ENCODE measurements around the gene RBM25. TPM values are rescaled to one million over a fixed set of nuclear protein-coding genes. Genes with fewer than 3 reads are reported as not detected.
"Not testable (repeated sequence)": the region's sequence is repeated elsewhere in the genome, so short reads cannot be mapped to it uniquely, and the experiment has no call there.

The RBM25 gene
- total RNA-seq, 1 donor from 2014 or later: 70.1 TPM

DNA sequence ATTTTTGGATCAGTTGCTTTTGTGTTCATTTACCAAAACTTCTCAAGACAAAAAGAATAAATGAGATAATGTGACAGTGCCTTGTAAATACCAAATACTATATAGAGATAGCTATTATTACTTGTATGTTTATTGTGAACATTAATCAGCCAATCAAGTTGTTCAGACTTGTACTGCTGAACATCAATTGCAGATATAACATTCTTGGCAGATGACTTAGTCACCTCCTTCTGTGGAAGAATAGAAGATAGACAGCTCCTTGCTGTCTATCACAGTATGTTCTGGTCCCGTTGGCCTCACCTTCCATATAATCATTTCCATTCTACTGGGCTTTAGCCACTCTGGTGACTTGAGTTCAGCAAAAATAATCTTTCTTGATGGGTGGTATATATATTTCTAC lies 108.1 kb downstream of the RBM25 start:
- Histone ChIP-seq H3K4me3 (no peak overlapping the region), H3K27me3 (no peaks in the 10 kb centered on the region), H3K36me3 (peaks cover 91% of the 10 kb centered on the region), H3K9me3 (no peaks in the 10 kb centered on the region), H3K4me1 (no peaks in the 10 kb centered on the region), H3K27ac (no peak overlapping the region)
- TF ChIP-seq, protein P1, sequence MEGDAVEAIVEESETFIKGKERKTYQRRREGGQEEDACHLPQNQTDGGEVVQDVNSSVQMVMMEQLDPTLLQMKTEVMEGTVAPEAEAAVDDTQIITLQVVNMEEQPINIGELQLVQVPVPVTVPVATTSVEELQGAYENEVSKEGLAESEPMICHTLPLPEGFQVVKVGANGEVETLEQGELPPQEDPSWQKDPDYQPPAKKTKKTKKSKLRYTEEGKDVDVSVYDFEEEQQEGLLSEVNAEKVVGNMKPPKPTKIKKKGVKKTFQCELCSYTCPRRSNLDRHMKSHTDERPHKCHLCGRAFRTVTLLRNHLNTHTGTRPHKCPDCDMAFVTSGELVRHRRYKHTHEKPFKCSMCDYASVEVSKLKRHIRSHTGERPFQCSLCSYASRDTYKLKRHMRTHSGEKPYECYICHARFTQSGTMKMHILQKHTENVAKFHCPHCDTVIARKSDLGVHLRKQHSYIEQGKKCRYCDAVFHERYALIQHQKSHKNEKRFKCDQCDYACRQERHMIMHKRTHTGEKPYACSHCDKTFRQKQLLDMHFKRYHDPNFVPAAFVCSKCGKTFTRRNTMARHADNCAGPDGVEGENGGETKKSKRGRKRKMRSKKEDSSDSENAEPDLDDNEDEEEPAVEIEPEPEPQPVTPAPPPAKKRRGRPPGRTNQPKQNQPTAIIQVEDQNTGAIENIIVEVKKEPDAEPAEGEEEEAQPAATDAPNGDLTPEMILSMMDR (IDR thresholded peaks at IDR 0.05): no peak
- ATAC-seq (no peak), DNase-seq (no peak)
- intact Hi-C loops (cut with DNase I): no loop called here

DNA sequence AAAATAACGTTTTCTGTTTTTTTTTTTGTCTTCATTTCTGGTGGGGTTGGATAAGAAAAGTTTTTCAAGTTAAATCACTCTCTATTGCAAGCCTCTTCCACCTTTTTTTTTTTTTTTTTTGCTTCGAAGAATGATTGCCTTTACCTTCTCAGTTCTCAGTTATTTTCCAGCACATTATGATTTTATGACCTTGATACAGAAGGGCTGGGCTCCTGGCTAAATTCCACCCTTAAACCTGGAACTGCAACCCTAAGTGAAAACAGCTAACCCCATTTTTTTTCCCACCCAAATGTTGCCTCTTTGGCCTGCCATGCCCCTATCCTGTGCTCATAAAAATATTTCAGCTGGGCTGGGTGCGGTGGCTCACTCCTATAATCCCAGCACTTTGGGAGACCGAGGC lies 109.4 kb downstream of the RBM25 start:
- DNase-seq (no peak), ATAC-seq (no peak)
- H3K27me3 ChIP-seq: no peaks in the 10 kb centered on the region
- no peak overlapping the region for H3K27ac ChIP-seq
- peaks cover 94% of the 10 kb centered on the region for H3K36me3 ChIP-seq
- H3K4me3 ChIP-seq: no peak overlapping the region
- intact Hi-C loops (cut with DNase I): no loop called here
- TF ChIP-seq, protein P1 (IDR thresholded peaks at IDR 0.05): no peak
- no peaks in the 10 kb centered on the region for H3K9me3 ChIP-seq
- no peaks in the 10 kb centered on the region for H3K4me1 ChIP-seq

DNA sequence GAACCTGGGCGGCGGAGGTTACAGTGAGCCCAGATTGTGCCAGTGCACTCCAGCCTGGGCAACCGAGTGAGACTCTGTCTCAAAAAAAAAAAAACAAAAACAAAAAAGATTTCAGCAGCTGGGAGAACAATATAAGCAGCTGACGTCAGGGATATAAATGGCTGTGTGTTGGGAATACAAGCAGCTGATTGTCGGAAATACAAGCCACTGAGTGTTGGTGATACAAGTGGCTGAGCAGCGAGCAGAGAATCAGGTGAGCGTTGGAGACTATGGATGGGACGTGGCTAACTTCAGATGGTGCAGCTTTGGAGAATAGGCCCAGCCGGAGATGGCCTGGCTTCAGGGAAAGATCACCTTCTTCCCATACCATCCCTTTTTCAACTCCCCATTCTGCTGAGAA lies 109.9 kb downstream of the RBM25 start:
- peaks cover 93% of the 10 kb centered on the region for H3K36me3 ChIP-seq
- intact Hi-C loops (cut with DNase I): no loop called here
- ATAC-seq: no peak

DNA sequence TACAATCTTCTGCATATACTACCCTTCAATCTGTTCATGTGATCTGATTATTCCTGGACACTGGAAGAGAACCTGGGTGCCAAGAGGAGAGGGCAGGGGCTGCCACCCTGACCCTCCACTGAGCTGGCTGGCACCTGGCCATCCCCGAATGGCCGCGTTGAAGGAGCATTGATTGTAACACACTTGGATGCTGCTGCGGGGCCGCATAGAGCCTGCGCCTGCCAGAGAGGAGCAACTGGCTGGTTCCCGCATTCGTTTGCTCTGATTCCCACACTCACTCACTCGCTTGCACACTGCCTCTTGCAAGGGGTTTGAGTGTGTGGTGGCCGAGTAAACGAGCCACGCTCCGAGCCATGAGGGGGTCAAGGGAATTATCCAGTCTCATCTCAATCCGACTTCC lies 110.4 kb downstream of the RBM25 start:
- peaks cover 93% of the 10 kb centered on the region for H3K36me3 ChIP-seq
- no peaks in the 10 kb centered on the region for H3K9me3 ChIP-seq
- H3K27ac ChIP-seq: no peak overlapping the region
- H3K4me1 ChIP-seq: no peaks in the 10 kb centered on the region
- intact Hi-C loops (cut with DNase I): no loop called here
- no peaks in the 10 kb centered on the region for H3K27me3 ChIP-seq
- DNase-seq (no peak), ATAC-seq (no peak)
- TF ChIP-seq, protein P1 (IDR thresholded peaks at IDR 0.05): no peak
- H3K4me3 ChIP-seq: no peak overlapping the region

More for the DNA sequence above, 109.9 kb downstream of the RBM25 start:
- Histone ChIP-seq H3K27ac (no peak overlapping the region), H3K27me3 (no peaks in the 10 kb centered on the region), H3K4me1 (no peaks in the 10 kb centered on the region), H3K4me3 (no peak overlapping the region), H3K9me3 (no peaks in the 10 kb centered on the region)
- TF ChIP-seq, protein P1 (IDR thresholded peaks at IDR 0.05): no peak
- DNase-seq: no peak

DNA sequence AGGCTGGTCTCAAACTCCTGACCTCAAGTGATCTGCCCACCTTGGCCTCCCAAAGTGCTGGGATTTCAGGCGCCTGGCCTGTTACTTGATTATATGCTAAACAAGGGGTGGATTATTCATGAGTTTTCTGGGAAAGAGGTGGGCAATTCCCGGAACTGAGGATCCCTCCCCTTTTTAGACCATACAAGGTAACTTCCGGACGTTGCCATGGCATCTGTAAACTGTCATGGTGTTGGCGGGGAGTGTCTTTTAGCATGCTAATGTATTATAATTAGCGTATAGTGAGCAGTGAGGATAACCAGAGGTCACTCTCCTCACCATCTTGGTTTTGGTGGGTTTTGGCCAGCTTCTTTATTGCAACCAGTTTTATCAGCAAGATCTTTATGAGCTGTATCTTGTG lies 111.5 kb downstream of the RBM25 start:
- peaks cover 93% of the 10 kb centered on the region for H3K36me3 ChIP-seq
- H3K27ac ChIP-seq; ATAC-seq; H3K27me3 ChIP-seq; DNase-seq; H3K4me1 ChIP-seq; intact Hi-C loops (cut with DNase I); H3K4me3 ChIP-seq; H3K9me3 ChIP-seq: not testable (repeated sequence)

DNA sequence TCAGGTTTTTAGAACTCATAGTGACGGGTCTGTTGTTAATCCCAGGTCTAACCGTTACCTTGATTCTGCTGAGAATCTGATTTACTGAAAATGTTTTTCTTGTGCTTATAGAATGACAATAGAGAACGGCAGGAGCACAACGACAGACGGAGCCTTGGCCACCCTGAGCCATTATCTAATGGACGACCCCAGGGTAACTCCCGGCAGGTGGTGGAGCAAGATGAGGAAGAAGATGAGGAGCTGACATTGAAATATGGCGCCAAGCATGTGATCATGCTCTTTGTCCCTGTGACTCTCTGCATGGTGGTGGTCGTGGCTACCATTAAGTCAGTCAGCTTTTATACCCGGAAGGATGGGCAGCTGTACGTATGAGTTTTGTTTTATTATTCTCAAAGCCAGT lies 112.4 kb downstream of the RBM25 start:
- ATAC-seq (no peak), DNase-seq (no peak)
- Histone ChIP-seq H3K9me3 (no peaks in the 10 kb centered on the region), H3K4me1 (no peaks in the 10 kb centered on the region), H3K27me3 (no peaks in the 10 kb centered on the region), H3K27ac (no peak overlapping the region), H3K36me3 (peaks cover 95% of the 10 kb centered on the region), H3K4me3 (no peak overlapping the region)
- TF ChIP-seq, protein P1 (IDR thresholded peaks at IDR 0.05): no peak
- intact Hi-C loops (cut with DNase I): no loop called here

Data from upper lobe of right lung (tissue), 1 donor.